NT2/D1 (cell line): ENCODE results near the gene TWF1.

Experiments
- DNase-seq: peaks from one replicate; pipeline ENCODE4 v3.0.0-alpha.2; 2011; ENCODE audit warnings: low read depth, low spot score
- H3K27me3 ChIP-seq: 2 replicates; pipeline ENCODE4 v1.6.0; 2011; ENCODE audit warnings: mild to moderate bottlenecking; ENCODE audit not compliant: insufficient read length, insufficient read depth
- H3K36me3 ChIP-seq: 2 replicates; pipeline ENCODE4 v1.6.1; 2011; ENCODE audit warnings: mild to moderate bottlenecking, low read length, mixed read lengths; ENCODE audit not compliant: insufficient read depth, insufficient read length
- H3K4me1 ChIP-seq: 2 replicates; pipeline ENCODE4 v1.5.1; 2011; ENCODE audit not compliant: insufficient read depth, insufficient read length
- H3K4me3 ChIP-seq: 2 replicates; pipeline ENCODE4 v1.5.1; 2011; ENCODE audit warnings: low read depth; ENCODE audit not compliant: insufficient read length
- H3K9ac ChIP-seq: 2 replicates; pipeline ENCODE4 v1.6.0; 2011; ENCODE audit warnings: low read depth; ENCODE audit not compliant: insufficient read length
- H3K9me3 ChIP-seq: 2 replicates; pipeline ENCODE4 v1.5.1; 2011; ENCODE audit warnings: mild to moderate bottlenecking, low read length; ENCODE audit not compliant: insufficient read depth
- SUZ12 ChIP-seq: IDR thresholded peaks from 2 replicates; pipeline ENCODE4 v1.6.1; 2011; ENCODE audit not compliant: insufficient read length, insufficient read depth; ENCODE audit errors: extremely low read depth
- YY1 ChIP-seq: IDR thresholded peaks from 2 replicates; pipeline ENCODE4 v1.6.1; 2011; ENCODE audit not compliant: insufficient read length, insufficient read depth
- ZNF274 ChIP-seq: IDR thresholded peaks from 2 replicates; pipeline ENCODE4 v1.6.1; 2011; ENCODE audit warnings: mild to moderate bottlenecking, low read depth, low read length

The TWF1 gene

GRCh38 chr12:43750814-43751213 lies 55.3 kb downstream of the TWF1 start:
- DNase-seq: no peak
- Histone ChIP-seq H3K4me3 (no peak overlapping the region), H3K4me1 (no peaks in the 10 kb centered on the region), H3K9ac (no peak overlapping the region), H3K36me3 (peaks cover 49% of the 10 kb centered on the region), H3K9me3 (peaks cover 8% of the 10 kb centered on the region), H3K27me3 (no peaks in the 10 kb centered on the region)
- no peak for TF ChIP-seq SUZ12
- TF ChIP-seq ZNF274: no peak
- TF ChIP-seq YY1: no peak

GRCh38 chr12:43749016-43749415 lies 57.1 kb downstream of the TWF1 start:
- H3K9me3 ChIP-seq: peaks cover 20% of the 10 kb centered on the region
- no peak overlapping the region for H3K4me3 ChIP-seq
- no peaks in the 10 kb centered on the region for H3K27me3 ChIP-seq
- no peak overlapping the region for H3K9ac ChIP-seq
- TF ChIP-seq YY1 (no peak), SUZ12 (no peak), ZNF274 (no peak)
- H3K4me1 ChIP-seq: no peaks in the 10 kb centered on the region
- no peak for DNase-seq
- H3K36me3 ChIP-seq: peaks cover 53% of the 10 kb centered on the region

GRCh38 chr12:43744826-43745225 lies 61.3 kb downstream of the TWF1 start:
- H3K4me1 ChIP-seq: no peaks in the 10 kb centered on the region
- H3K4me3 ChIP-seq: no peak overlapping the region
- H3K9me3 ChIP-seq: peaks cover 14% of the 10 kb centered on the region; the same call in 1 of the 2 replicates
- TF ChIP-seq ZNF274 (no peak), YY1 (no peak), SUZ12 (no peak)
- H3K27me3 ChIP-seq: no peaks in the 10 kb centered on the region
- no peak for DNase-seq
- peaks cover 67% of the 10 kb centered on the region for H3K36me3 ChIP-seq
- H3K9ac ChIP-seq: no peak overlapping the region
